Measurements from ENCODE around the gene NINJ2.

NINJ2 gene

GRCh38 chr12:611721-612120 lies 51.5 kb downstream of the NINJ2 start:
- no peak for DNase-seq

GRCh38 chr12:608921-609320 lies 54.3 kb downstream of the NINJ2 start:
- DNase-seq: no peak

- no peak for DNase-seq
Measured at GRCh38 chr12:608413-608812, 54.8 kb downstream of the NINJ2 start.

GRCh38 chr12:607541-608001 lies 55.7 kb downstream of the NINJ2 start:
- DNase-seq: no peak

GRCh38 chr12:604956-605355 lies 58.3 kb downstream of the NINJ2 start:
- DNase-seq: no peak

- DNase-seq: no peak
Measured at GRCh38 chr12:602700-603068, 60.6 kb downstream of the NINJ2 start.

- DNase-seq: no peak
Measured at GRCh38 chr12:601976-602699, 61.1 kb downstream of the NINJ2 start.

GRCh38 chr12:599756-600155 lies 63.5 kb downstream of the NINJ2 start:
- no peak for DNase-seq

GRCh38 chr12:597926-598568 lies 65.2 kb downstream of the NINJ2 start:
- peak; percentile 61 for DNase-seq

- DNase-seq: no peak
Measured at GRCh38 chr12:593396-594270, 69.6 kb downstream of the NINJ2 start.

- no peak for DNase-seq
Measured at GRCh38 chr12:592024-592505, 71.2 kb downstream of the NINJ2 start.

- DNase-seq: no peak
Measured at GRCh38 chr12:591167-592023, 71.8 kb downstream of the NINJ2 start.

GRCh38 chr12:590206-590750 lies 73.0 kb downstream of the NINJ2 start:
- no peak for DNase-seq

- no peak for DNase-seq
Measured at GRCh38 chr12:588646-589045, 74.6 kb downstream of the NINJ2 start.

- DNase-seq: no peak
Measured at GRCh38 chr12:588024-588322, 75.3 kb downstream of the NINJ2 start.

- no peak for DNase-seq
Measured at GRCh38 chr12:587132-588023, 75.9 kb downstream of the NINJ2 start.

GRCh38 chr12:586318-587071 lies 76.8 kb downstream of the NINJ2 start:
- no peak for DNase-seq

- DNase-seq: no peak
Measured at GRCh38 chr12:585062-586061, 77.9 kb downstream of the NINJ2 start.

- DNase-seq: no peak
Measured at GRCh38 chr12:583251-583869, 79.9 kb downstream of the NINJ2 start.

Measured in DMS79 (cell line).